Smooth muscle cell (in vitro differentiated cells): ENCODE data around the gene PIF1. TPM values are rescaled to one million over a fixed set of nuclear protein-coding genes. Genes with fewer than 3 reads are reported as not detected.

ENCODE experiments used
- DNase-seq: peaks from one replicate; lab custom pipeline; 2025; ENCODE audit not compliant: unreplicated experiment; lab: John Stamatoyannopoulos, UW
- H2AFZ ChIP-seq: fragments of 200-600 bp; sonication (generic); 2 replicates; pipeline ENCODE4 v1.6.0; 2016; ENCODE audit warnings: antibody characterized with exemption, low read depth, mild to moderate bottlenecking
- H3F3A ChIP-seq: fragments of 200-600 bp; sonication (generic); 2 replicates; pipeline ENCODE4 v1.6.0; 2017; ENCODE audit warnings: antibody characterized with exemption, low read depth
- H3K27ac ChIP-seq: fragments of 200-600 bp; sonication (generic); 2 replicates; pipeline ENCODE4 v1.5.1; 2016; ENCODE audit warnings: low read depth, mild to moderate bottlenecking
- H3K27me3 ChIP-seq: fragments of 200-600 bp; sonication (generic); 2 replicates; pipeline ENCODE4 v1.6.1; 2016; ENCODE audit warnings: low read depth, mild to moderate bottlenecking
- H3K36me3 ChIP-seq: fragments of 200-600 bp; sonication (generic); 2 replicates; pipeline ENCODE4 v1.5.1; 2016; ENCODE audit warnings: low read depth
- H3K4me1 ChIP-seq: fragments of 200-600 bp; sonication (generic); 2 replicates; pipeline ENCODE4 v1.5.1; 2016; ENCODE audit warnings: low read depth
- H3K4me2 ChIP-seq: fragments of 200-600 bp; sonication (generic); 2 replicates; pipeline ENCODE4 v1.6.0; 2016; ENCODE audit warnings: mild to moderate bottlenecking
- H3K4me3 ChIP-seq: fragments of 200-600 bp; sonication (generic); 2 replicates; pipeline ENCODE4 v1.5.1; 2016; ENCODE audit warnings: mild to moderate bottlenecking
- H3K79me2 ChIP-seq: fragments of 200-600 bp; sonication (generic); 2 replicates; pipeline ENCODE4 v1.6.0; 2016; ENCODE audit warnings: low read depth, mild to moderate bottlenecking
- H3K9ac ChIP-seq: fragments of 200-600 bp; sonication (generic); 2 replicates; pipeline ENCODE4 v1.6.0; 2016; ENCODE audit warnings: low read depth
- H3K9me3 ChIP-seq: fragments of 200-600 bp; sonication (generic); replicated peaks from 2 replicates; pipeline ENCODE4 v1.5.1; 2016; ENCODE audit warnings: low read depth
- H4K20me1 ChIP-seq: fragments of 200-600 bp; sonication (generic); 2 replicates; pipeline ENCODE4 v1.6.0; 2016; ENCODE audit warnings: low read depth
- WGBS: methylation state at CpG from one replicate; pipeline ENCODE4 v1.1.7; 2016; ENCODE audit warnings: low lambda C conversion rate; 5-methylcytosine and 5-hydroxymethylcytosine counted together
- polyA plus RNA-seq: library from polyadenylated mRNA; unstranded; fragments of >200 nt; fragmentation: Nextera tagmentation; extraction: Ambion mirVana; gene quantifications from 2 replicates; pipeline ENCODE4 v1.2.1, GENCODE V29; 2016
- total RNA-seq: library from RNA; depleted of rRNA; stranded (reverse); fragments of >200 nt; gene quantifications from 2 replicates; pipeline ENCODE4 v1.2.3, GENCODE V29; 2014
- TF ChIP-seq, protein P1 (sequence below): fragments of 200-600 bp; sonication (generic); IDR thresholded peaks from 2 replicates; pipeline ENCODE4 v1.5.1; 2017; ENCODE audit warnings: borderline replicate concordance, mild to moderate bottlenecking, antibody characterized with exemption; ENCODE audit not compliant: insufficient read depth, poor library complexity, severe bottlenecking

The PIF1 gene
- total and polyA plus RNA-seq, 2 experiments from 2014 or later = 1.5 to 1.6 TPM

GRCh38 chr15:64858021-64858575 lies 32.7 kb upstream of the PIF1 start:
- H3K27me3 ChIP-seq = no peaks in the 10 kb centered on the region
- no peaks in the 10 kb centered on the region for H3K36me3 ChIP-seq
- peaks cover 19% of the 10 kb centered on the region for H3K4me1 ChIP-seq
- peaks cover 42% of the 10 kb centered on the region for H3K79me2 ChIP-seq
- H3K4me3 ChIP-seq = no peak overlapping the region
- no peak for DNase-seq
- H3K9me3 ChIP-seq = no peaks in the 10 kb centered on the region
- 84% methylated on average over 6 of the region's 6 CpGs for WGBS
- TF ChIP-seq, protein P1, sequence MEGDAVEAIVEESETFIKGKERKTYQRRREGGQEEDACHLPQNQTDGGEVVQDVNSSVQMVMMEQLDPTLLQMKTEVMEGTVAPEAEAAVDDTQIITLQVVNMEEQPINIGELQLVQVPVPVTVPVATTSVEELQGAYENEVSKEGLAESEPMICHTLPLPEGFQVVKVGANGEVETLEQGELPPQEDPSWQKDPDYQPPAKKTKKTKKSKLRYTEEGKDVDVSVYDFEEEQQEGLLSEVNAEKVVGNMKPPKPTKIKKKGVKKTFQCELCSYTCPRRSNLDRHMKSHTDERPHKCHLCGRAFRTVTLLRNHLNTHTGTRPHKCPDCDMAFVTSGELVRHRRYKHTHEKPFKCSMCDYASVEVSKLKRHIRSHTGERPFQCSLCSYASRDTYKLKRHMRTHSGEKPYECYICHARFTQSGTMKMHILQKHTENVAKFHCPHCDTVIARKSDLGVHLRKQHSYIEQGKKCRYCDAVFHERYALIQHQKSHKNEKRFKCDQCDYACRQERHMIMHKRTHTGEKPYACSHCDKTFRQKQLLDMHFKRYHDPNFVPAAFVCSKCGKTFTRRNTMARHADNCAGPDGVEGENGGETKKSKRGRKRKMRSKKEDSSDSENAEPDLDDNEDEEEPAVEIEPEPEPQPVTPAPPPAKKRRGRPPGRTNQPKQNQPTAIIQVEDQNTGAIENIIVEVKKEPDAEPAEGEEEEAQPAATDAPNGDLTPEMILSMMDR = no peak
- peak overlapping the region; percentile 88 for H3K27ac ChIP-seq
- H4K20me1 ChIP-seq = peaks cover 12% of the 10 kb centered on the region
- H3K9ac ChIP-seq = no peak overlapping the region
- no peak overlapping the region for H2AFZ ChIP-seq
- peak overlapping the region; percentile 35 for H3K4me2 ChIP-seq
- peaks cover 3% of the 10 kb centered on the region for H3F3A ChIP-seq

DNA sequence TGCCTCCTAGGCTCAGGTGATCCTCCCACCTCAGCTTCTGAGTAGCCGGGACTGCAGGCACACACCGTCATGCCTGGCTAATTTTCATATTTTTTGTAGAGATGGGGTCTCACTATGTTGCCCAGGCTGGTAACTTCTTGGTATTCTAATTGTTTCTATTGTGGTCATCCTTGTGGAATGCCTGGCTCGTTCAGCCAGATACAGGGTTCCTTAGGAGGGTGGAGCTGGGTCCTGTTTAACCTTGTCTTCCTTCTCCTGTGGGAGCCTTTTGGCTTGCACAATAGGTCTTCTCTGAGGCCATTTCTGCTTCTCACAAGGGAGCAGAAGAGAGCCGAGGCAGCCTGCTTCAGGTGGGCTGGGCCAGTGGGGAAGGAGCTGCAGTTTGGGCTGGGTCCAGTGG lies 32.0 kb upstream of the PIF1 start:
- WGBS = 58% methylated on average over 4 of the region's 4 CpGs
- H3K79me2 ChIP-seq = peaks cover 49% of the 10 kb centered on the region
- TF ChIP-seq, protein P1 = no peak
- no peaks in the 10 kb centered on the region for H3K27me3 ChIP-seq
- no peak overlapping the region for H3K4me3 ChIP-seq
- H4K20me1 ChIP-seq = peaks cover 12% of the 10 kb centered on the region
- DNase-seq = no peak
- peaks cover 19% of the 10 kb centered on the region for H3K4me1 ChIP-seq
- H3K36me3 ChIP-seq = no peaks in the 10 kb centered on the region
- H2AFZ ChIP-seq = no peak overlapping the region
- peak overlapping the region; percentile 42 for H3K9ac ChIP-seq
- peaks cover 3% of the 10 kb centered on the region for H3F3A ChIP-seq
- H3K9me3 ChIP-seq = no peaks in the 10 kb centered on the region
- H3K27ac ChIP-seq = peak overlapping the region; percentile 88
- peak overlapping the region; percentile 35 for H3K4me2 ChIP-seq

DNA sequence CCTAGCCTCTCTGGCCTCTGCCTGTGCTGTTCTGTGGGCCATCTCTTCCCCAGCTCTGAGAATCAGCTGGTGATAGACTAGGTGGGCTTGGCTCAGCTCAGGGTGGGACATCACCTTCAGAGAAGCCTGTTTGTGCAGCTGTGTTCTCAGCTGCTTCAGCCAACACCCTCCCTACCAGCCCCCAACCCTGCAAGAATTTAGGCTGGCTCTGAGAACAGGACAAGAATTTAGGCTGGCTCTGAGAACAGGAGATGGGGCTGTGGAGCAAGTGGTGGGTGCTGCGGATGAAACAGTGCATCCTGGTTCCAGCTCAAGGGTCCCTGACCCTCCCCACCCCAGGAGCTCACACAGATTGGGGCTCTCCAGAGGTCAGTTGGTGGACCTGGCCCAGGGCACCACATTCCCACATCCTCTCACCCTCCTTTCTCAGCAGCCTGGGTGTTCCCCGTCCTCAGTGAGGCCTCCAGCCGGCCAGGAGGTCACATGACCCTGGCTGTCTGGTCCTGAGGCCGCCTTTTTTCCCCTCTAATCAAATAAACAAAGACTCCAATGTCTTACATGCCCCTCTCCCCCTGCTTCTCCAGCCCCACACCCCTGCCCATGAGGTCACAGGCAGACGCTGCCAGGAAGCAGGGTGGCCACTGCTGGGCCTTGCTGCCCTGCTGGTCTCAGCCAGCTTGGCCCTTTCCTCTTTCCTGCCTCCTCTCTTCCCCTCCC lies 31.1 kb upstream of the PIF1 start:
- WGBS = 20% methylated on average over 5 of the region's 5 CpGs
- Histone ChIP-seq H3K9me3 (no peaks in the 10 kb centered on the region), H3K27me3 (no peaks in the 10 kb centered on the region), H4K20me1 (peaks cover 19% of the 10 kb centered on the region), H3K79me2 (peaks cover 55% of the 10 kb centered on the region), H3K4me1 (peaks cover 23% of the 10 kb centered on the region), H3K36me3 (no peaks in the 10 kb centered on the region), H3K9ac (peak overlapping the region; percentile 42), H3F3A (peaks cover 3% of the 10 kb centered on the region), H3K27ac (peak overlapping the region; percentile 88), H2AFZ (no peak overlapping the region), H3K4me2 (peak overlapping the region; percentile 35), H3K4me3 (no peak overlapping the region)
- no peak for DNase-seq
- TF ChIP-seq, protein P1 = no peak
